ENCODE results near the gene TRHDE. TPM values are rescaled to one million over a fixed set of nuclear protein-coding genes. Genes with fewer than 3 reads are reported as not detected.

TRHDE gene
- total and polyA plus RNA-seq, 4 donors: 0.19 to 7.5 (median 3.5) TPM

- 88 to 95% methylated on average over 6 of the region's 6 CpGs for WGBS, 2 donors
- Histone ChIP-seq H3K9ac (ENCODE audit: insufficient read depth in 1 of 2, low read length in 2 of 2) (no peak overlapping the region), H3K27me3 (ENCODE audit: control insufficient read depth in 3 of 3, insufficient read depth in 3 of 3, low read length in 2 of 3) (no peaks in the 10 kb centered on the region), H3K4me1 (ENCODE audit: control insufficient read depth in 5 of 5, insufficient read depth in 5 of 5, low read length in 5 of 5) (peaks cover 0 to 1% (median 0%) of the 10 kb centered on the region in 5 donors), H3K9me3 (ENCODE audit: control insufficient read depth in 4 of 4, insufficient read depth in 3 of 4, low read length in 3 of 4) (peaks cover 0 to 2% (median 0%) of the 10 kb centered on the region in 4 donors), H3K36me3 (ENCODE audit: control insufficient read depth in 4 of 4, insufficient read depth in 4 of 4, low read length in 4 of 4) (no peaks in the 10 kb centered on the region), H3K27ac (ENCODE audit: low read depth in 1 of 2, low read length in 1 of 2) (no peak overlapping the region), H3K4me3 (no peak overlapping the region)
- no peak for TF ChIP-seq CTCF (IDR thresholded peaks at IDR 0.05; ENCODE audit: control extremely low read depth, extremely low read depth)
- ATAC-seq (ENCODE audit: insufficient read depth, low FRiP score) (no peak), DNase-seq (no peak)
Measured at GRCh38 chr12:72293701-72294100, 21.5 kb downstream of the TRHDE start.

GRCh38 chr12:72295101-72295500 lies 22.9 kb downstream of the TRHDE start:
- no peaks in the 10 kb centered on the region for H3K36me3 ChIP-seq (ENCODE audit: control insufficient read depth in 4 of 4, insufficient read depth in 4 of 4, low read length in 4 of 4)
- TF ChIP-seq CTCF (IDR thresholded peaks at IDR 0.05; ENCODE audit: control extremely low read depth, extremely low read depth): no peak
- H3K9ac ChIP-seq (ENCODE audit: insufficient read depth in 1 of 2, low read length in 2 of 2): no peak overlapping the region
- H3K4me3 ChIP-seq: no peak overlapping the region
- peaks cover 0 to 1% (median 0%) of the 10 kb centered on the region in 5 donors for H3K4me1 ChIP-seq (ENCODE audit: control insufficient read depth in 5 of 5, insufficient read depth in 5 of 5, low read length in 5 of 5)
- H3K9me3 ChIP-seq (ENCODE audit: control insufficient read depth in 4 of 4, insufficient read depth in 3 of 4, low read length in 3 of 4): peaks cover 0 to 2% (median 0%) of the 10 kb centered on the region in 4 donors
- WGBS, 2 donors: 90 to 95% methylated on average over 7 to 8 of the region's 8 CpGs
- no peaks in the 10 kb centered on the region for H3K27me3 ChIP-seq (ENCODE audit: control insufficient read depth in 3 of 3, insufficient read depth in 3 of 3, low read length in 2 of 3)
- ATAC-seq (ENCODE audit: insufficient read depth, low FRiP score) (no peak), DNase-seq (no peak)
- H3K27ac ChIP-seq (ENCODE audit: low read depth in 1 of 2, low read length in 1 of 2): no peak overlapping the region

GRCh38 chr12:72295744-72296143 lies 23.6 kb downstream of the TRHDE start:
- H3K27ac ChIP-seq (ENCODE audit: low read depth in 1 of 2, low read length in 1 of 2): no peak overlapping the region

More at GRCh38 chr12:72295744-72296143, 23.6 kb downstream of the TRHDE start:
- DNase-seq (no peak), ATAC-seq (ENCODE audit: insufficient read depth, low FRiP score) (no peak)
- Histone ChIP-seq H3K36me3 (ENCODE audit: control insufficient read depth in 4 of 4, insufficient read depth in 4 of 4, low read length in 4 of 4) (no peaks in the 10 kb centered on the region), H3K27me3 (ENCODE audit: control insufficient read depth in 3 of 3, insufficient read depth in 3 of 3, low read length in 2 of 3) (no peaks in the 10 kb centered on the region), H3K9ac (ENCODE audit: insufficient read depth in 1 of 2, low read length in 2 of 2) (no peak overlapping the region), H3K4me3 (no peak overlapping the region), H3K9me3 (ENCODE audit: control insufficient read depth in 4 of 4, insufficient read depth in 3 of 4, low read length in 3 of 4) (peaks cover 0 to 2% (median 0%) of the 10 kb centered on the region in 4 donors), H3K4me1 (ENCODE audit: control insufficient read depth in 5 of 5, insufficient read depth in 5 of 5, low read length in 5 of 5) (peaks cover 0 to 1% (median 0%) of the 10 kb centered on the region in 5 donors)
- TF ChIP-seq CTCF (IDR thresholded peaks at IDR 0.05; ENCODE audit: control extremely low read depth, extremely low read depth): no peak
- WGBS, 2 donors: 87 to 91% methylated on average over 2 of the region's 2 CpGs
